ENCODE data around the gene CILP2.

CILP2 gene

GRCh38 chr19:19584356-19584755, 46.3 kb downstream of the CILP2 start:
- H3K9me3 ChIP-seq (ENCODE audit: control insufficient read depth in 2 of 2, low read length in 2 of 2): no peaks in the 10 kb centered on the region

GRCh38 chr19:19587771-19588170, 49.7 kb downstream of the CILP2 start:
- H3K4me3 ChIP-seq (ENCODE audit: low read length in 2 of 2): no peak overlapping the region
- H3K4me1 ChIP-seq (ENCODE audit: control insufficient read depth in 2 of 2, insufficient read depth in 2 of 2, low read length in 2 of 2): peaks cover 0 to 3% of the 10 kb centered on the region in 2 donors
- H3K9me3 ChIP-seq (ENCODE audit: control insufficient read depth in 2 of 2, low read length in 2 of 2): no peaks in the 10 kb centered on the region
- H3K36me3 ChIP-seq (ENCODE audit: control insufficient read depth in 2 of 2, insufficient read depth in 2 of 2, low read length in 2 of 2): no peaks in the 10 kb centered on the region
- H3K9ac ChIP-seq (ENCODE audit: low read depth in 1 of 2, low read length in 2 of 2): no peak overlapping the region
- no peak overlapping the region for H3K27ac ChIP-seq (ENCODE audit: low read depth in 2 of 2, low read length in 2 of 2)
- H3K27me3 ChIP-seq (ENCODE audit: control insufficient read depth in 2 of 2, insufficient read depth in 2 of 2, low read length in 2 of 2): no peaks in the 10 kb centered on the region

More at GRCh38 chr19:19584356-19584755, 46.3 kb downstream of the CILP2 start:
- Histone ChIP-seq H3K27me3 (ENCODE audit: control insufficient read depth in 2 of 2, insufficient read depth in 2 of 2, low read length in 2 of 2) (no peaks in the 10 kb centered on the region), H3K36me3 (ENCODE audit: control insufficient read depth in 2 of 2, insufficient read depth in 2 of 2, low read length in 2 of 2) (no peaks in the 10 kb centered on the region), H3K27ac (ENCODE audit: low read depth in 2 of 2, low read length in 2 of 2) (no peak overlapping the region), H3K4me1 (ENCODE audit: control insufficient read depth in 2 of 2, insufficient read depth in 2 of 2, low read length in 2 of 2) (peaks cover 14 to 15% of the 10 kb centered on the region in 2 donors), H3K9ac (ENCODE audit: low read depth in 1 of 2, low read length in 2 of 2) (no peak overlapping the region), H3K4me3 (ENCODE audit: low read length in 2 of 2) (no peak overlapping the region)

- H3K36me3 ChIP-seq (ENCODE audit: control insufficient read depth in 2 of 2, insufficient read depth in 2 of 2, low read length in 2 of 2): no peaks in the 10 kb centered on the region
Measured at GRCh38 chr19:19588546-19588945, 50.5 kb downstream of the CILP2 start.

GRCh38 chr19:19591133-19591825, 53.2 kb downstream of the CILP2 start:
- Histone ChIP-seq H3K9me3 (ENCODE audit: control insufficient read depth in 2 of 2, low read length in 2 of 2) (no peaks in the 10 kb centered on the region), H3K4me1 (ENCODE audit: control insufficient read depth in 2 of 2, insufficient read depth in 2 of 2, low read length in 2 of 2) (peaks cover 6 to 7% of the 10 kb centered on the region in 2 donors), H3K4me3 (ENCODE audit: low read length in 2 of 2) (no peak overlapping the region), H3K36me3 (ENCODE audit: control insufficient read depth in 2 of 2, insufficient read depth in 2 of 2, low read length in 2 of 2) (no peaks in the 10 kb centered on the region), H3K9ac (ENCODE audit: low read depth in 1 of 2, low read length in 2 of 2) (no peak overlapping the region), H3K27ac (ENCODE audit: low read depth in 2 of 2, low read length in 2 of 2) (peak overlapping the region; percentile 29 to 63), H3K27me3 (ENCODE audit: control insufficient read depth in 2 of 2, insufficient read depth in 2 of 2, low read length in 2 of 2) (no peaks in the 10 kb centered on the region)

More at GRCh38 chr19:19588546-19588945, 50.5 kb downstream of the CILP2 start:
- no peak overlapping the region for H3K9ac ChIP-seq (ENCODE audit: low read depth in 1 of 2, low read length in 2 of 2)
- H3K27ac ChIP-seq (ENCODE audit: low read depth in 2 of 2, low read length in 2 of 2): peak overlapping the region in 1 of 2 donors; percentile 9
- H3K4me3 ChIP-seq (ENCODE audit: low read length in 2 of 2): no peak overlapping the region
- H3K27me3 ChIP-seq (ENCODE audit: control insufficient read depth in 2 of 2, insufficient read depth in 2 of 2, low read length in 2 of 2): no peaks in the 10 kb centered on the region
- no peaks in the 10 kb centered on the region for H3K9me3 ChIP-seq (ENCODE audit: control insufficient read depth in 2 of 2, low read length in 2 of 2)
- H3K4me1 ChIP-seq (ENCODE audit: control insufficient read depth in 2 of 2, insufficient read depth in 2 of 2, low read length in 2 of 2): peaks cover 0 to 3% of the 10 kb centered on the region in 2 donors

- Histone ChIP-seq H3K9me3 (ENCODE audit: control insufficient read depth in 2 of 2, low read length in 2 of 2) (no peaks in the 10 kb centered on the region), H3K36me3 (ENCODE audit: control insufficient read depth in 2 of 2, insufficient read depth in 2 of 2, low read length in 2 of 2) (no peaks in the 10 kb centered on the region), H3K9ac (ENCODE audit: low read depth in 1 of 2, low read length in 2 of 2) (no peak overlapping the region)
Measured at GRCh38 chr19:19592690-19593089, 54.6 kb downstream of the CILP2 start.

GRCh38 chr19:19594381-19594780, 56.3 kb downstream of the CILP2 start:
- Histone ChIP-seq H3K36me3 (ENCODE audit: control insufficient read depth in 2 of 2, insufficient read depth in 2 of 2, low read length in 2 of 2) (no peaks in the 10 kb centered on the region), H3K4me3 (ENCODE audit: low read length in 2 of 2) (no peak overlapping the region), H3K9ac (ENCODE audit: low read depth in 1 of 2, low read length in 2 of 2) (no peak overlapping the region), H3K4me1 (ENCODE audit: control insufficient read depth in 2 of 2, insufficient read depth in 2 of 2, low read length in 2 of 2) (peaks cover 6 to 7% of the 10 kb centered on the region in 2 donors), H3K27me3 (ENCODE audit: control insufficient read depth in 2 of 2, insufficient read depth in 2 of 2, low read length in 2 of 2) (no peaks in the 10 kb centered on the region), H3K9me3 (ENCODE audit: control insufficient read depth in 2 of 2, low read length in 2 of 2) (no peaks in the 10 kb centered on the region), H3K27ac (ENCODE audit: low read depth in 2 of 2, low read length in 2 of 2) (no peak overlapping the region)

More at GRCh38 chr19:19592690-19593089, 54.6 kb downstream of the CILP2 start:
- H3K4me1 ChIP-seq (ENCODE audit: control insufficient read depth in 2 of 2, insufficient read depth in 2 of 2, low read length in 2 of 2): peaks cover 6 to 7% of the 10 kb centered on the region in 2 donors
- no peak overlapping the region for H3K4me3 ChIP-seq (ENCODE audit: low read length in 2 of 2)
- H3K27me3 ChIP-seq (ENCODE audit: control insufficient read depth in 2 of 2, insufficient read depth in 2 of 2, low read length in 2 of 2): no peaks in the 10 kb centered on the region
- H3K27ac ChIP-seq (ENCODE audit: low read depth in 2 of 2, low read length in 2 of 2): no peak overlapping the region

- H3K9me3 ChIP-seq (ENCODE audit: control insufficient read depth in 2 of 2, low read length in 2 of 2): no peaks in the 10 kb centered on the region
- H3K4me1 ChIP-seq (ENCODE audit: control insufficient read depth in 2 of 2, insufficient read depth in 2 of 2, low read length in 2 of 2): peaks cover 6 to 7% of the 10 kb centered on the region in 2 donors
- no peaks in the 10 kb centered on the region for H3K27me3 ChIP-seq (ENCODE audit: control insufficient read depth in 2 of 2, insufficient read depth in 2 of 2, low read length in 2 of 2)
- H3K4me3 ChIP-seq (ENCODE audit: low read length in 2 of 2): no peak overlapping the region
- H3K36me3 ChIP-seq (ENCODE audit: control insufficient read depth in 2 of 2, insufficient read depth in 2 of 2, low read length in 2 of 2): no peaks in the 10 kb centered on the region
- H3K9ac ChIP-seq (ENCODE audit: low read depth in 1 of 2, low read length in 2 of 2): no peak overlapping the region
- peak overlapping the region in 1 of 2 donors; percentile 17 for H3K27ac ChIP-seq (ENCODE audit: low read depth in 2 of 2, low read length in 2 of 2)
Measured at GRCh38 chr19:19595171-19595701, 57.2 kb downstream of the CILP2 start.
